GM12891 (cell line): ENCODE results near the gene RND2.
"Not testable (repeated sequence)": the region's sequence is repeated elsewhere in the genome, so short reads cannot be mapped to it uniquely, and the experiment has no call there.

Source experiments
- POLR2A ChIP-seq: IDR thresholded peaks from 2 replicates; pipeline ENCODE4 v1.6.1; 2011; ENCODE audit warnings: low read depth, low read length, control low read depth
- POLR2AphosphoS5 ChIP-seq: IDR thresholded peaks from 2 replicates; pipeline ENCODE4 v1.6.1; 2011; ENCODE audit warnings: low read depth, low read length, control low read depth

DNA sequence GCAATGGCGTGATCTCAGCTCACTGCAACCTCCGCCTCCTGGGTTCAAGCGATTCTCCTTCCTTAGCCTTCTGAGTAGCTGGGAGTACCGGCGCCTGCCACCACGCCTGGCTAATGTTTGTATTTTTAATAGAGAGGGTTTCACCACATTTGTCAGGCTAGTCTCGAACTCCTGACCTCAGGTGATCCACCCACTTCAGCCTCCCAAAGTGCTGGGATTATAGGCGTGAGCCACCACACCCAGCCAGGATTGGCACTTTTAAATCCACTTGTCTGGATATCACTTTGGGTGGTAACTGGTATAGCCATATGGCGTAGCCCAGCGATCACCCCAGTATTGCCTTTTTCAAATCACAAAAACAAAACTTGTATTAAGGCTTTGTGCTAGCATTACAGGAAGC, 31.1 kb upstream of the RND2 start:
- not testable (repeated sequence) for TF ChIP-seq POLR2A, POLR2AphosphoS5
